ENCODE results near the gene ATF6B. TPM values are rescaled to one million over a fixed set of nuclear protein-coding genes. Genes with fewer than 3 reads are reported as not detected.

Gene ATF6B
- total RNA-seq, 1 experiment from 2014 or later: 45.3 TPM

GRCh38 chr6:32175322-32175710, 47.3 kb upstream of the ATF6B start:
- no peak overlapping the region for H2BK20ac ChIP-seq (ENCODE audit: low read depth, low read length, poor library complexity, severe bottlenecking)
- no peak overlapping the region for H3K23ac ChIP-seq (ENCODE audit: insufficient read length, low read depth, low read length)
- Mint-ChIP-seq H3K27ac (peak overlapping the region in 2 of 3 experiments; percentile 80 to 96; a peak in 3 of 7 replicates), H3K4me1 (peaks cover 38 to 47% of the 10 kb centered on the region in 2 experiments), H3K9me3 (no peaks in the 10 kb centered on the region; a peak in 1 of 5 replicates), H3K27me3 (ENCODE audit: low read depth) (no peaks in the 10 kb centered on the region; the same call in 1 of the 2 replicates), H3K4me3 (peak overlapping the region; percentile 83 to 86), H3K36me3 (ENCODE audit: insufficient read depth in 1 of 3, low read depth in 3 of 3) (peaks cover 23 to 34% (median 33%) of the 10 kb centered on the region in 3 experiments; a peak in 6 of 7 replicates)
- no peak overlapping the region for H2BK12ac ChIP-seq (ENCODE audit: insufficient read length, low read depth, low read length)
- H4K20me1 ChIP-seq (ENCODE audit: control insufficient read depth, insufficient read depth, insufficient read length): no peaks in the 10 kb centered on the region
- no peak overlapping the region for H2BK120ac ChIP-seq (ENCODE audit: low read depth, low read length, poor library complexity, severe bottlenecking)
- TF ChIP-seq, protein P1, sequence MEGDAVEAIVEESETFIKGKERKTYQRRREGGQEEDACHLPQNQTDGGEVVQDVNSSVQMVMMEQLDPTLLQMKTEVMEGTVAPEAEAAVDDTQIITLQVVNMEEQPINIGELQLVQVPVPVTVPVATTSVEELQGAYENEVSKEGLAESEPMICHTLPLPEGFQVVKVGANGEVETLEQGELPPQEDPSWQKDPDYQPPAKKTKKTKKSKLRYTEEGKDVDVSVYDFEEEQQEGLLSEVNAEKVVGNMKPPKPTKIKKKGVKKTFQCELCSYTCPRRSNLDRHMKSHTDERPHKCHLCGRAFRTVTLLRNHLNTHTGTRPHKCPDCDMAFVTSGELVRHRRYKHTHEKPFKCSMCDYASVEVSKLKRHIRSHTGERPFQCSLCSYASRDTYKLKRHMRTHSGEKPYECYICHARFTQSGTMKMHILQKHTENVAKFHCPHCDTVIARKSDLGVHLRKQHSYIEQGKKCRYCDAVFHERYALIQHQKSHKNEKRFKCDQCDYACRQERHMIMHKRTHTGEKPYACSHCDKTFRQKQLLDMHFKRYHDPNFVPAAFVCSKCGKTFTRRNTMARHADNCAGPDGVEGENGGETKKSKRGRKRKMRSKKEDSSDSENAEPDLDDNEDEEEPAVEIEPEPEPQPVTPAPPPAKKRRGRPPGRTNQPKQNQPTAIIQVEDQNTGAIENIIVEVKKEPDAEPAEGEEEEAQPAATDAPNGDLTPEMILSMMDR (conservative IDR thresholded peaks at IDR 0.05): no peak
- H4K8ac ChIP-seq (replicated peaks; ENCODE audit: insufficient read length, low read depth, low read length): no peak overlapping the region
- H3K9me3 ChIP-seq (ENCODE audit: control insufficient read depth, low read depth, low read length): no peaks in the 10 kb centered on the region
- peaks cover 7% of the 10 kb centered on the region for H3K4me1 ChIP-seq (ENCODE audit: insufficient read depth, low read length)
- no peak overlapping the region for H3K14ac ChIP-seq (ENCODE audit: insufficient read depth, low read length)
- no peak overlapping the region for H2BK15ac ChIP-seq (ENCODE audit: low read depth, low read length)
- H3K79me2 ChIP-seq (ENCODE audit: insufficient read depth, low read length): peaks cover 18% of the 10 kb centered on the region; the same call in 1 of the 2 replicates
- no peaks in the 10 kb centered on the region for H3K79me1 ChIP-seq (ENCODE audit: insufficient read depth, low read depth, low read length, poor library complexity, severe bottlenecking)
- no peak overlapping the region for H4K91ac ChIP-seq (ENCODE audit: insufficient read length, low read depth, low read length)
- H3K4me2 ChIP-seq (ENCODE audit: insufficient read depth, insufficient read length, low read length): peak overlapping the region; percentile 83
- no peak overlapping the region for H3K4ac ChIP-seq (ENCODE audit: low read depth, low read length)
- H2AK5ac ChIP-seq (ENCODE audit: insufficient read length, low read length): no peak overlapping the region
- no peak overlapping the region for H3T11ph ChIP-seq (ENCODE audit: low read length)
- H2BK5ac ChIP-seq (ENCODE audit: insufficient read length, low read length): no peak overlapping the region
- H3K23me2 ChIP-seq (ENCODE audit: insufficient read length, low read depth, low read length, poor library complexity, severe bottlenecking): peaks cover 22% of the 10 kb centered on the region
- DNase-seq: no peak
- peak overlapping the region; percentile 72 for H3K9ac ChIP-seq (ENCODE audit: extremely low read depth, insufficient read length, low read length)
- no peak overlapping the region for H3K27ac ChIP-seq (ENCODE audit: insufficient read length, low read depth, low read length)
- H4K5ac ChIP-seq (ENCODE audit: insufficient read length, low read depth, low read length): no peak overlapping the region
- H3K56ac ChIP-seq (ENCODE audit: insufficient read length, low read depth, low read length): no peak overlapping the region
- H3K27me3 ChIP-seq (ENCODE audit: insufficient read depth, low read length): no peaks in the 10 kb centered on the region
- H2AFZ ChIP-seq (ENCODE audit: low read length): no peak overlapping the region
- no peak overlapping the region for H3K18ac ChIP-seq (ENCODE audit: insufficient read length, low read depth, low read length)
- WGBS (ENCODE audit: extremely low coverage, insufficient read length, low lambda C conversion rate): no CpG with 5 or more reads among the region's 2 CpGs

Measured in H9 (cell line).